ENCODE data around the gene P2RY6. TPM values are rescaled to one million over a fixed set of nuclear protein-coding genes. Genes with fewer than 3 reads are reported as not detected.

Gene P2RY6
- total RNA-seq, 2 experiments from 2014 or later, result not detected

DNA sequence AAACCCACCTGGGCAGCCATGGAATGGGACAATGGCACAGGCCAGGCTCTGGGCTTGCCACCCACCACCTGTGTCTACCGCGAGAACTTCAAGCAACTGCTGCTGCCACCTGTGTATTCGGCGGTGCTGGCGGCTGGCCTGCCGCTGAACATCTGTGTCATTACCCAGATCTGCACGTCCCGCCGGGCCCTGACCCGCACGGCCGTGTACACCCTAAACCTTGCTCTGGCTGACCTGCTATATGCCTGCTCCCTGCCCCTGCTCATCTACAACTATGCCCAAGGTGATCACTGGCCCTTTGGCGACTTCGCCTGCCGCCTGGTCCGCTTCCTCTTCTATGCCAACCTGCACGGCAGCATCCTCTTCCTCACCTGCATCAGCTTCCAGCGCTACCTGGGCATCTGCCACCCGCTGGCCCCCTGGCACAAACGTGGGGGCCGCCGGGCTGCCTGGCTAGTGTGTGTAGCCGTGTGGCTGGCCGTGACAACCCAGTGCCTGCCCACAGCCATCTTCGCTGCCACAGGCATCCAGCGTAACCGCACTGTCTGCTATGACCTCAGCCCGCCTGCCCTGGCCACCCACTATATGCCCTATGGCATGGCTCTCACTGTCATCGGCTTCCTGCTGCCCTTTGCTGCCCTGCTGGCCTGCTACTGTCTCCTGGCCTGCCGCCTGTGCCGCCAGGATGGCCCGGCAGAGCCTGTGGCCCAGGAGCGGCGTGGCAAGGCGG is 24.5 kb downstream of the P2RY6 start:
- ChIA-PET POLR2A (no interaction called here), CTCF (ENCODE audit: unreplicated experiment) (interaction anchor here (2.1 kb wide), 1 partner anchor 10 kb away, joined by 8 read pairs; no protein-coding TSS in a partner anchor)
- Histone ChIP-seq H4K20me1 (ENCODE audit: insufficient read depth, low read length) (no peaks in the 10 kb centered on the region), H3K79me2 (ENCODE audit: insufficient read depth, low read depth, low read length) (no peaks in the 10 kb centered on the region), H3K4me3 (ENCODE audit: low read depth, low read length, poor library complexity, severe bottlenecking) (no peak overlapping the region), H3K27ac (ENCODE audit: low read depth, low read length, poor library complexity, severe bottlenecking) (no peak overlapping the region), H3K4me2 (ENCODE audit: low read length) (no peak overlapping the region), H3K9me2 (ENCODE audit: insufficient read depth, low read length) (no peaks in the 10 kb centered on the region), H3K4me1 (ENCODE audit: insufficient read depth, low read length, poor library complexity, severe bottlenecking) (no peaks in the 10 kb centered on the region), H3K36me3 (ENCODE audit: insufficient read depth, low read length) (no peaks in the 10 kb centered on the region), H2AFZ (ENCODE audit: low read length) (no peak overlapping the region), H3K9me3 (ENCODE audit: low read length) (no peaks in the 10 kb centered on the region)
- BruUV-seq (replicated peaks), result no TSS peak
- no peak for DNase-seq (ENCODE audit: low spot score)
- no peak for TF ChIP-seq EZH2phosphoT487 (IDR thresholded peaks at IDR 0.05; ENCODE audit: borderline replicate concordance, low read depth, low read length)
- TF ChIP-seq, protein P1, sequence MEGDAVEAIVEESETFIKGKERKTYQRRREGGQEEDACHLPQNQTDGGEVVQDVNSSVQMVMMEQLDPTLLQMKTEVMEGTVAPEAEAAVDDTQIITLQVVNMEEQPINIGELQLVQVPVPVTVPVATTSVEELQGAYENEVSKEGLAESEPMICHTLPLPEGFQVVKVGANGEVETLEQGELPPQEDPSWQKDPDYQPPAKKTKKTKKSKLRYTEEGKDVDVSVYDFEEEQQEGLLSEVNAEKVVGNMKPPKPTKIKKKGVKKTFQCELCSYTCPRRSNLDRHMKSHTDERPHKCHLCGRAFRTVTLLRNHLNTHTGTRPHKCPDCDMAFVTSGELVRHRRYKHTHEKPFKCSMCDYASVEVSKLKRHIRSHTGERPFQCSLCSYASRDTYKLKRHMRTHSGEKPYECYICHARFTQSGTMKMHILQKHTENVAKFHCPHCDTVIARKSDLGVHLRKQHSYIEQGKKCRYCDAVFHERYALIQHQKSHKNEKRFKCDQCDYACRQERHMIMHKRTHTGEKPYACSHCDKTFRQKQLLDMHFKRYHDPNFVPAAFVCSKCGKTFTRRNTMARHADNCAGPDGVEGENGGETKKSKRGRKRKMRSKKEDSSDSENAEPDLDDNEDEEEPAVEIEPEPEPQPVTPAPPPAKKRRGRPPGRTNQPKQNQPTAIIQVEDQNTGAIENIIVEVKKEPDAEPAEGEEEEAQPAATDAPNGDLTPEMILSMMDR (conservative IDR thresholded peaks at IDR 0.05; ENCODE audit: low read length), result no peak
- intact Hi-C loops (cut with micrococcal nuclease; ENCODE audit: unreplicated experiment), result no loop called here

DNA sequence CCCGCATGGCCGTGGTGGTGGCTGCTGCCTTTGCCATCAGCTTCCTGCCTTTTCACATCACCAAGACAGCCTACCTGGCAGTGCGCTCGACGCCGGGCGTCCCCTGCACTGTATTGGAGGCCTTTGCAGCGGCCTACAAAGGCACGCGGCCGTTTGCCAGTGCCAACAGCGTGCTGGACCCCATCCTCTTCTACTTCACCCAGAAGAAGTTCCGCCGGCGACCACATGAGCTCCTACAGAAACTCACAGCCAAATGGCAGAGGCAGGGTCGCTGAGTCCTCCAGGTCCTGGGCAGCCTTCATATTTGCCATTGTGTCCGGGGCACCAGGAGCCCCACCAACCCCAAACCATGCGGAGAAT is 25.1 kb downstream of the P2RY6 start:
- no peak overlapping the region for H2AFZ ChIP-seq (ENCODE audit: low read length)
- no peaks in the 10 kb centered on the region for H3K9me3 ChIP-seq (ENCODE audit: low read length)
- CTCF ChIA-PET (ENCODE audit: unreplicated experiment), result interaction anchor here (2.1 kb wide), 1 partner anchor 10 kb away, joined by 8 read pairs; no protein-coding TSS in a partner anchor
- H3K4me2 ChIP-seq (ENCODE audit: low read length), result no peak overlapping the region
- H3K36me3 ChIP-seq (ENCODE audit: insufficient read depth, low read length), result no peaks in the 10 kb centered on the region
- no peak for TF ChIP-seq EZH2phosphoT487 (IDR thresholded peaks at IDR 0.05; ENCODE audit: borderline replicate concordance, low read depth, low read length)
- TF ChIP-seq, protein P1 (conservative IDR thresholded peaks at IDR 0.05; ENCODE audit: low read length), result no peak
- POLR2A ChIA-PET, result no interaction called here
- intact Hi-C loops (cut with micrococcal nuclease; ENCODE audit: unreplicated experiment), result no loop called here
- no peaks in the 10 kb centered on the region for H3K9me2 ChIP-seq (ENCODE audit: insufficient read depth, low read length)
- no peaks in the 10 kb centered on the region for H3K4me1 ChIP-seq (ENCODE audit: insufficient read depth, low read length, poor library complexity, severe bottlenecking)
- BruUV-seq (replicated peaks), result no TSS peak
- H3K79me2 ChIP-seq (ENCODE audit: insufficient read depth, low read depth, low read length), result no peaks in the 10 kb centered on the region
- DNase-seq (ENCODE audit: low spot score), result no peak
- no peak overlapping the region for H3K4me3 ChIP-seq (ENCODE audit: low read depth, low read length, poor library complexity, severe bottlenecking)
- H3K27ac ChIP-seq (ENCODE audit: low read depth, low read length, poor library complexity, severe bottlenecking), result no peak overlapping the region
- no peaks in the 10 kb centered on the region for H4K20me1 ChIP-seq (ENCODE audit: insufficient read depth, low read length)

DNA sequence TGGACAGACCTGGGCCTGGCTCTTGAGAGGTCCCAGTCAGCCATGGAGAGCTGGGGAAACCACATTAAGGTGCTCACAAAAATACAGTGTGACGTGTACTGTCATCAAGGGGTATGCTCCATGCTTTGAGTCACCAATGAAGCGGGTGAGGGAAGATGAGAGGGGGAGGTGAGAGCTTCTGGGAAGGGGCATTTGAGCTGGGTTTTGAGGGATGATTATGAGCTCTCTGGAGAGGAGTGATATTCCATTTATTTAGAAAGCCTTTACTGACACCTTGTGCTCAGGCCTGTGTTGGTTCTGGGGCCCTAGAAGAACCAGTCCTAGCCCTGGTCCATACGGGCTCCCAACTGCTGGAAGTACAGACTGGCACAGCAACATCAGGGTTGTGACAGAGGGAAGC is 25.6 kb downstream of the P2RY6 start:
- Histone ChIP-seq H3K36me3 (ENCODE audit: insufficient read depth, low read length) (no peaks in the 10 kb centered on the region), H4K20me1 (ENCODE audit: insufficient read depth, low read length) (no peaks in the 10 kb centered on the region), H3K9me2 (ENCODE audit: insufficient read depth, low read length) (no peaks in the 10 kb centered on the region), H3K4me1 (ENCODE audit: insufficient read depth, low read length, poor library complexity, severe bottlenecking) (no peaks in the 10 kb centered on the region), H3K79me2 (ENCODE audit: insufficient read depth, low read depth, low read length) (no peaks in the 10 kb centered on the region), H3K4me2 (ENCODE audit: low read length) (no peak overlapping the region), H3K9me3 (ENCODE audit: low read length) (no peaks in the 10 kb centered on the region), H3K27ac (ENCODE audit: low read depth, low read length, poor library complexity, severe bottlenecking) (no peak overlapping the region), H2AFZ (ENCODE audit: low read length) (no peak overlapping the region), H3K4me3 (ENCODE audit: low read depth, low read length, poor library complexity, severe bottlenecking) (no peak overlapping the region)
- intact Hi-C loops (cut with micrococcal nuclease; ENCODE audit: unreplicated experiment), result no loop called here
- TF ChIP-seq EZH2phosphoT487 (IDR thresholded peaks at IDR 0.05; ENCODE audit: borderline replicate concordance, low read depth, low read length), result no peak
- TF ChIP-seq, protein P1 (conservative IDR thresholded peaks at IDR 0.05; ENCODE audit: low read length), result no peak
- no peak for DNase-seq (ENCODE audit: low spot score)
- ChIA-PET CTCF (ENCODE audit: unreplicated experiment) (interaction anchor here (2.1 kb wide), 1 partner anchor 9 kb away, joined by 8 read pairs; no protein-coding TSS in a partner anchor), POLR2A (interaction anchor here (1.4 kb wide), 1 partner anchor 35 kb away, joined by 3 read pairs; no protein-coding TSS in a partner anchor)
- no TSS peak for BruUV-seq (replicated peaks)
